Endothelial cell of umbilical vein (primary cell): ENCODE results near the gene KIAA1958. TPM values are rescaled to one million over a fixed set of nuclear protein-coding genes. Genes with fewer than 3 reads are reported as not detected.

ENCODE experiments used
- BruUV-seq: library from RNA; stranded (reverse); fragments of 400-500 nt; replicated peaks from 2 replicates; lab custom pipeline; 2021; lab: Mats Ljungman, UMichigan
- CTCF ChIA-PET: fragments of 300-600, 350-600 bp; sonication (Branson Sonifier 250); formaldehyde crosslinking; loops from one replicate; lab custom pipeline; 2021; ENCODE audit warnings: antibody characterized with exemption, inconsistent platforms; lab: Charles Lee
- POLR2A ChIA-PET: fragments of 300-600, 350-600 bp; sonication (Branson Sonifier 250); formaldehyde crosslinking; loops from one replicate; lab custom pipeline; 2021; ENCODE audit warnings: antibody characterized with exemption, inconsistent platforms; lab: Charles Lee
- DNase-seq: peaks from one replicate; pipeline ENCODE4 v3.0.0-alpha.2; 2011; ENCODE audit warnings: low read depth, low spot score
- FAIRE-seq: peaks from 2 replicates; lab custom pipeline; 2011; peaks lifted over from hg19 to GRCh38; lab: Jason Lieb, UNC
- H2AFZ ChIP-seq: 2 replicates; pipeline ENCODE4 v1.6.0; 2012; ENCODE audit warnings: low read depth, low read length, control low read depth, inconsistent platforms
- H3K27ac ChIP-seq: 2 replicates; pipeline ENCODE4 v1.5.1; 2011; ENCODE audit warnings: low read depth, mild to moderate bottlenecking, control low read depth, low read length, moderate library complexity; ENCODE audit not compliant: insufficient read depth
- H3K27me3 ChIP-seq, 2 experiments: 2 replicates each; pipeline versions ENCODE4 v1.6.0 to v1.6.1; 2011; ENCODE audit warnings: low read length in 2 of 2, mixed read lengths in 1 of 2; ENCODE audit not compliant: control insufficient read depth in 2 of 2, insufficient read depth in 2 of 2
- H3K36me3 ChIP-seq, 2 experiments: 2 replicates in 1 of 2; 3 replicates in 1 of 2; pipeline ENCODE4 v1.5.1; 2011; ENCODE audit warnings: low read length in 2 of 2, mild to moderate bottlenecking in 1 of 2, moderate library complexity in 1 of 2; ENCODE audit not compliant: control insufficient read depth in 2 of 2, insufficient read depth in 2 of 2; ENCODE audit errors: extremely low read depth in 1 of 2
- H3K4me1 ChIP-seq: 3 replicates; pipeline ENCODE4 v1.5.1; 2011; ENCODE audit warnings: mild to moderate bottlenecking, low read length; ENCODE audit not compliant: control insufficient read depth, insufficient read depth; ENCODE audit errors: extremely low read depth
- H3K4me2 ChIP-seq: 2 replicates; pipeline ENCODE4 v1.6.1; 2011; ENCODE audit warnings: low read length, control low read depth, mixed read lengths; ENCODE audit not compliant: insufficient read depth
- H3K4me3 ChIP-seq, 3 experiments: fragments of 200-600 bp in 1 of 3; sonication (generic), shearing (Covaris generic) in 1 of 3; replicated peaks in 1 of 3; 2 replicates each; pipeline ENCODE4 v1.5.1; 2011 to 2016; ENCODE audit warnings: control low read depth in 3 of 3, low read length in 3 of 3, mild to moderate bottlenecking in 2 of 3, inconsistent platforms in 1 of 3, low read depth in 1 of 3, moderate library complexity in 1 of 3; ENCODE audit not compliant: insufficient read depth in 1 of 3
- H3K79me2 ChIP-seq: 2 replicates; pipeline ENCODE4 v1.6.0; 2012; ENCODE audit warnings: low read length, inconsistent platforms; ENCODE audit not compliant: control insufficient read depth, insufficient read depth
- H3K9ac ChIP-seq: replicated peaks from 2 replicates; pipeline ENCODE3; 2011; ENCODE audit warnings: low read length, control low read depth; ENCODE audit not compliant: insufficient read depth; ENCODE audit errors: extremely low read depth
- H3K9me1 ChIP-seq: replicated peaks from 3 replicates; pipeline ENCODE4 v1.6.0; 2011; ENCODE audit warnings: mild to moderate bottlenecking, low read length; ENCODE audit not compliant: control insufficient read depth, insufficient read depth; ENCODE audit errors: extremely low read depth
- H3K9me3 ChIP-seq: replicated peaks from 2 replicates; pipeline ENCODE4 v1.5.1; 2012; ENCODE audit warnings: low read length, inconsistent platforms; ENCODE audit not compliant: control insufficient read depth, insufficient read depth
- H4K20me1 ChIP-seq: replicated peaks from 2 replicates; pipeline ENCODE3; 2011; ENCODE audit warnings: mild to moderate bottlenecking, low read length; ENCODE audit not compliant: control insufficient read depth, insufficient read depth; ENCODE audit errors: extremely low read depth
- EZH2 ChIP-seq: IDR thresholded peaks from 2 replicates; pipeline ENCODE4 v1.6.1; 2012; ENCODE audit warnings: borderline replicate concordance, low read depth, mild to moderate bottlenecking, moderate library complexity, low read length, inconsistent platforms; ENCODE audit not compliant: severe bottlenecking
- JUN ChIP-seq: IDR thresholded peaks from 2 replicates; pipeline ENCODE4 v1.6.1; 2011; ENCODE audit warnings: borderline replicate concordance, low read depth; ENCODE audit not compliant: insufficient read length, insufficient read depth
- MYC ChIP-seq: IDR thresholded peaks from one replicate; pipeline ENCODE4 v1.6.1; 2011; ENCODE audit warnings: mild to moderate bottlenecking, low read depth, low read length
- POLR2A ChIP-seq: IDR thresholded peaks from 2 replicates; pipeline ENCODE4 v1.6.1; 2012; ENCODE audit warnings: low read depth, mild to moderate bottlenecking, control low read depth, low read length
- POLR2AphosphoS5 ChIP-seq: IDR thresholded peaks from 2 replicates; pipeline ENCODE4 v1.6.1; 2012; ENCODE audit warnings: low read depth, mild to moderate bottlenecking, control low read depth, low read length, moderate library complexity; ENCODE audit not compliant: insufficient read depth
- dilution Hi-C: fragments of 300-500 bp; cut with MboI; formaldehyde crosslinking; loops from one replicate; pipeline ENCODE4 v1.15.0; 2019; ENCODE audit warnings: low sequenced_read_pairs; ENCODE audit not compliant: extremely low pct_ligation_motif_present
- intact Hi-C: fragments of 100-400 bp; cut with micrococcal nuclease; formaldehyde crosslinking; loops from one replicate; pipeline ENCODE4 v1.10.0; 2022
- polyA plus RNA-seq, 4 experiments: library from polyadenylated mRNA; depleted of rRNA in 3 of 4; stranded (reverse) in 3 of 4; unstranded in 1 of 4; fragments of >200 nt; gene quantifications; 2 replicates each; pipeline versions ENCODE4 v1.2.1 to v1.2.3, GENCODE V29; 2011 to 2012; ENCODE audit warnings: missing spikeins in 1 of 4
- total RNA-seq: library from RNA; stranded (reverse); gene quantifications from 2 replicates; pipeline ENCODE4 v1.2.3, GENCODE V29; 2021
- TF ChIP-seq, protein P1 (sequence below), 2 donors: IDR thresholded peaks; 1 replicate in 1 of 2; 2 replicates in 1 of 2; pipeline ENCODE4 v1.5.1; 2011; ENCODE audit warnings: low read length in 2 of 2, mild to moderate bottlenecking in 2 of 2, moderate library complexity in 2 of 2, control low read depth in 1 of 2, inconsistent platforms in 1 of 2, low read depth in 1 of 2; ENCODE audit not compliant: insufficient read depth in 1 of 2; ENCODE audit errors: extremely low read depth in 1 of 2
- TF ChIP-seq, protein P2 (sequence below): IDR thresholded peaks from 2 replicates; pipeline ENCODE4 v1.6.1; 2011; ENCODE audit not compliant: insufficient read depth, insufficient read length

The KIAA1958 gene
- total and polyA plus RNA-seq, 2 donors (not counting 3 experiments of a cell fraction or from before 2014, with no cell fraction given): 1.7 to 5.0 TPM

DNA sequence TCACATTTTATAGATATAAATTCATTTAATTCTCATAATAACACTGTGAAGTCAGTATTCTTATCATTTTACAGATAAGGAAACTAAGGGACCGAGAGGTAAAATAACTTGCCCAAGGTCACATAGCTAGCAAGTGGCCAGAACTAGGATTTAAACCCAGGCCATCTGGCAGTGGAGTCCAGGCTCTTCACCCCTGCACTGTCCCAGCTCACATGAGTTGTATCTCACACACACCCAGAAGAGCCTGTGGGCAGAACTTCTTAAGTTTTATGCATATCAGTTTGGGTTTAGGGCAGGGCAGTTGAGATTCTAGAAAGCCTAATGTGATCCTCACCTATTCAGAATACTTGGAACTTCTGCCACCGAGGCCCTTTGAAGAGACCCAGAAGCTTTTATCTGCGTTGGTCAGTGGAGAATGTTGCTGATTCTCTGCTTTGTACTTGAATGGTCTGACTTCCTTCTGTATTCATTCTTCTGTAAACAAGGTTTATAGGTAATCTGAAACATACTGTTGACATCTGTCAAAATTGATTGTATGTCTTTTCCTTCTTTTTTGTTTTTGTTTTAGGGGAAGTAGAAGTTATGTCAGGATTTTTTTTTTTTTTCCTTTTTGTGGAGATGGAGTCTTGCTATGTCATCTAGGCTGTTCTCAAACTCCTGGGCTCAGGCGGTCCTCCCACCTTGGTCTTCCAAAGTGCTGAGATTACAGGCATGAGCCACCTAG lies 75.8 kb downstream of the KIAA1958 start:
- Histone ChIP-seq H3K27ac (no peak overlapping the region), H3K79me2 (no peaks in the 10 kb centered on the region), H3K9me3 (no peaks in the 10 kb centered on the region), H3K36me3 (no peaks in the 10 kb centered on the region), H3K9ac (no peak overlapping the region), H3K27me3 (no peaks in the 10 kb centered on the region), H3K4me3 (no peak overlapping the region), H3K4me1 (no peaks in the 10 kb centered on the region), H2AFZ (no peak overlapping the region), H3K4me2 (no peak overlapping the region), H3K9me1 (no peaks in the 10 kb centered on the region), H4K20me1 (no peaks in the 10 kb centered on the region)
- ChIA-PET CTCF (interaction anchor here (1.4 kb wide), 1 partner anchor 18 kb away, joined by 3 read pairs; no protein-coding TSS in a partner anchor), POLR2A (no interaction called here)
- dilution Hi-C loops: no loop called here
- TF ChIP-seq POLR2A: no peak
- no peak for TF ChIP-seq JUN
- no peak for TF ChIP-seq EZH2
- TF ChIP-seq, protein P1, sequence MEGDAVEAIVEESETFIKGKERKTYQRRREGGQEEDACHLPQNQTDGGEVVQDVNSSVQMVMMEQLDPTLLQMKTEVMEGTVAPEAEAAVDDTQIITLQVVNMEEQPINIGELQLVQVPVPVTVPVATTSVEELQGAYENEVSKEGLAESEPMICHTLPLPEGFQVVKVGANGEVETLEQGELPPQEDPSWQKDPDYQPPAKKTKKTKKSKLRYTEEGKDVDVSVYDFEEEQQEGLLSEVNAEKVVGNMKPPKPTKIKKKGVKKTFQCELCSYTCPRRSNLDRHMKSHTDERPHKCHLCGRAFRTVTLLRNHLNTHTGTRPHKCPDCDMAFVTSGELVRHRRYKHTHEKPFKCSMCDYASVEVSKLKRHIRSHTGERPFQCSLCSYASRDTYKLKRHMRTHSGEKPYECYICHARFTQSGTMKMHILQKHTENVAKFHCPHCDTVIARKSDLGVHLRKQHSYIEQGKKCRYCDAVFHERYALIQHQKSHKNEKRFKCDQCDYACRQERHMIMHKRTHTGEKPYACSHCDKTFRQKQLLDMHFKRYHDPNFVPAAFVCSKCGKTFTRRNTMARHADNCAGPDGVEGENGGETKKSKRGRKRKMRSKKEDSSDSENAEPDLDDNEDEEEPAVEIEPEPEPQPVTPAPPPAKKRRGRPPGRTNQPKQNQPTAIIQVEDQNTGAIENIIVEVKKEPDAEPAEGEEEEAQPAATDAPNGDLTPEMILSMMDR (IDR thresholded peaks at IDR 0.05; ENCODE audit: extremely low read depth in 1 of 2, insufficient read depth in 1 of 2, low read depth in 1 of 2, low read length in 2 of 2): no peak
- TF ChIP-seq MYC: no peak
- no peak for TF ChIP-seq POLR2AphosphoS5
- TF ChIP-seq, protein P2, sequence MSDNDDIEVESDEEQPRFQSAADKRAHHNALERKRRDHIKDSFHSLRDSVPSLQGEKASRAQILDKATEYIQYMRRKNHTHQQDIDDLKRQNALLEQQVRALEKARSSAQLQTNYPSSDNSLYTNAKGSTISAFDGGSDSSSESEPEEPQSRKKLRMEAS: no peak
- intact Hi-C loops: no loop called here
- DNase-seq: no peak
- FAIRE-seq: no peak
- no TSS peak for BruUV-seq
